HUES6 (cell line): Measurements from ENCODE around the gene RALGPS2.

Experiments
- H3K27ac ChIP-seq: 2 replicates; pipeline ENCODE4 v1.7.0; 2013; ENCODE audit warnings: low read depth, mild to moderate bottlenecking, low read length, inconsistent platforms
- H3K27me3 ChIP-seq: 2 replicates; pipeline ENCODE4 v1.6.1; 2013; ENCODE audit warnings: low read length; ENCODE audit not compliant: control insufficient read depth, insufficient read depth
- H3K36me3 ChIP-seq: 2 replicates; pipeline ENCODE4 v1.6.1; 2013; ENCODE audit warnings: low read length; ENCODE audit not compliant: control insufficient read depth, insufficient read depth
- H3K4me1 ChIP-seq: 2 replicates; pipeline ENCODE4 v1.6.1; 2013; ENCODE audit warnings: low read length; ENCODE audit not compliant: control insufficient read depth, insufficient read depth
- H3K4me3 ChIP-seq: 2 replicates; pipeline ENCODE4 v1.5.1; 2013; ENCODE audit warnings: low read depth, low read length
- H3K9ac ChIP-seq: one replicate; pipeline ENCODE4 v1.6.1; 2013; ENCODE audit warnings: mild to moderate bottlenecking, low read length
- H3K9me3 ChIP-seq: 2 replicates; pipeline ENCODE4 v1.6.1; 2013; ENCODE audit warnings: low read depth, low read length; ENCODE audit not compliant: control insufficient read depth, insufficient read depth

RALGPS2 gene

DNA sequence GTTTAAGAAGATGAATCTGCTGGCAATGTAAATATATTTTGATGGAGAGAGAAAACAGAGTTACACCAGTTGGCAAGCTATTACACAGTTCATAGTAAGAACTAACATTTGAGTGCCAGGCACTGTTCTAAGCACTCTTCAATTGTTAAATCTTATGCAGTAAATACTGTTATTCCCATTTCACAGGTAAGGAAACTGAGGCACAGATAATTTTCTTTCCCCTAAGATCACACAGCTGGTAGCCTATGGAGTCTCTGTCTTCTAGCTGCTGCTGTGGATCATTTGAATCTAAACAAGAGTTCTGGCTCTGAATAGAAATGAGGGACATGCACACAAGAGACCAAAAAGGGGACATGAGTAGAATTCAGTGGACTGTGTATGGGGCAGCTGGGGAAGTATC lies 137.8 kb downstream of the RALGPS2 start:
- Histone ChIP-seq H3K9ac (no peak overlapping the region), H3K4me3 (no peak overlapping the region), H3K4me1 (no peaks in the 10 kb centered on the region), H3K27ac (no peak overlapping the region), H3K9me3 (no peaks in the 10 kb centered on the region), H3K27me3 (no peaks in the 10 kb centered on the region), H3K36me3 (peaks cover 3% of the 10 kb centered on the region; the same call in 1 of the 2 replicates)

GRCh38 chr1:178864326-178864725 lies 139.3 kb downstream of the RALGPS2 start:
- peaks cover 3% of the 10 kb centered on the region; the same call in 1 of the 2 replicates for H3K36me3 ChIP-seq
- H3K27ac ChIP-seq = no peak overlapping the region
- no peak overlapping the region for H3K9ac ChIP-seq
- no peak overlapping the region for H3K4me3 ChIP-seq
- peaks cover 12% of the 10 kb centered on the region for H3K4me1 ChIP-seq
- H3K27me3 ChIP-seq = no peaks in the 10 kb centered on the region
- H3K9me3 ChIP-seq = no peaks in the 10 kb centered on the region

- Histone ChIP-seq H3K9ac (no peak overlapping the region), H3K9me3 (no peaks in the 10 kb centered on the region), H3K4me3 (no peak overlapping the region), H3K27ac (no peak overlapping the region), H3K4me1 (peaks cover 33% of the 10 kb centered on the region), H3K36me3 (peaks cover 3% of the 10 kb centered on the region; the same call in 1 of the 2 replicates), H3K27me3 (no peaks in the 10 kb centered on the region)
These were observed 142.6 kb downstream of the RALGPS2 start for GRCh38 chr1:178867670-178868069.

- no peak overlapping the region for H3K9ac ChIP-seq
- H3K27ac ChIP-seq = peak overlapping the region; percentile 7; the same call in 1 of the 2 replicates
- H3K9me3 ChIP-seq = no peaks in the 10 kb centered on the region
- no peaks in the 10 kb centered on the region for H3K27me3 ChIP-seq
- no peak overlapping the region for H3K4me3 ChIP-seq
- H3K36me3 ChIP-seq = peaks cover 3% of the 10 kb centered on the region; the same call in 1 of the 2 replicates
- H3K4me1 ChIP-seq = peaks cover 33% of the 10 kb centered on the region
These were observed 143.7 kb downstream of the RALGPS2 start for GRCh38 chr1:178868706-178869105.

GRCh38 chr1:178869119-178869697 lies 144.2 kb downstream of the RALGPS2 start:
- H3K4me3 ChIP-seq = no peak overlapping the region
- H3K4me1 ChIP-seq = peaks cover 33% of the 10 kb centered on the region
- no peaks in the 10 kb centered on the region for H3K27me3 ChIP-seq
- H3K9ac ChIP-seq = no peak overlapping the region
- no peaks in the 10 kb centered on the region for H3K9me3 ChIP-seq
- H3K27ac ChIP-seq = 0 out of 2 replicates have a peak overlapping the region, but pooled peaks have one; percentile 7
- peaks cover 3% of the 10 kb centered on the region; the same call in 1 of the 2 replicates for H3K36me3 ChIP-seq

GRCh38 chr1:178870221-178870620 lies 145.2 kb downstream of the RALGPS2 start:
- peaks cover 33% of the 10 kb centered on the region for H3K4me1 ChIP-seq
- no peaks in the 10 kb centered on the region for H3K27me3 ChIP-seq
- no peak overlapping the region for H3K27ac ChIP-seq
- H3K9ac ChIP-seq = no peak overlapping the region
- H3K36me3 ChIP-seq = peaks cover 2% of the 10 kb centered on the region; the same call in 1 of the 2 replicates
- H3K9me3 ChIP-seq = no peaks in the 10 kb centered on the region
- no peak overlapping the region for H3K4me3 ChIP-seq

DNA sequence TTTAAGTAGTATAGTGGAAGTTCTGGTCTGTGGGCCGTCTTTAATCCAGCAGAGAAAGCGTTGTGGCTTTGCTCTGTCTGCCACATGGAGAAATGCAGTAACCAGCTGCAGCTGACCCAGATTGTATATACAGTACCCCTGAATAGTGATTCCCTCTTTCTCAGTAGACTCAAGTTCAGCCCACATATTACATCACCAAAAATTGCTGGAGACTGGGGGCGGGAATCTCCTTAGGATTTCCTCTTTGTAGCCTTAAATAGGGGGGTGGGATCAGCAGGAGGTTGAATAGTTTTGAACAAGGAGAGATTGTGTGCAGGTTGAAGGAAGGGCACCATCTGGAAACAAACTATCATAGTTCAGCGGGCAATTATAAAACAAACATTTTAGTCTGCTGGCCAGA lies 145.9 kb downstream of the RALGPS2 start, which contains the start of gene ANGPTL1:
Gene ANGPTL1 (minus strand): TSS at position 134 of the 400 bp plus-strand sequence. CDS start 5,301 bp downstream, outside the sequence.
- no peaks in the 10 kb centered on the region for H3K27me3 ChIP-seq
- no peak within 1 kb of the TSS for H3K27ac ChIP-seq
- no peaks in the 10 kb centered on the region for H3K9me3 ChIP-seq
- H3K4me1 ChIP-seq = peaks cover 33% of the 10 kb centered on the region
- H3K9ac ChIP-seq = no peak within 1 kb of the TSS
- H3K36me3 ChIP-seq = no peaks in the 10 kb centered on the region
- H3K4me3 ChIP-seq = no peak within 1 kb of the TSS

DNA sequence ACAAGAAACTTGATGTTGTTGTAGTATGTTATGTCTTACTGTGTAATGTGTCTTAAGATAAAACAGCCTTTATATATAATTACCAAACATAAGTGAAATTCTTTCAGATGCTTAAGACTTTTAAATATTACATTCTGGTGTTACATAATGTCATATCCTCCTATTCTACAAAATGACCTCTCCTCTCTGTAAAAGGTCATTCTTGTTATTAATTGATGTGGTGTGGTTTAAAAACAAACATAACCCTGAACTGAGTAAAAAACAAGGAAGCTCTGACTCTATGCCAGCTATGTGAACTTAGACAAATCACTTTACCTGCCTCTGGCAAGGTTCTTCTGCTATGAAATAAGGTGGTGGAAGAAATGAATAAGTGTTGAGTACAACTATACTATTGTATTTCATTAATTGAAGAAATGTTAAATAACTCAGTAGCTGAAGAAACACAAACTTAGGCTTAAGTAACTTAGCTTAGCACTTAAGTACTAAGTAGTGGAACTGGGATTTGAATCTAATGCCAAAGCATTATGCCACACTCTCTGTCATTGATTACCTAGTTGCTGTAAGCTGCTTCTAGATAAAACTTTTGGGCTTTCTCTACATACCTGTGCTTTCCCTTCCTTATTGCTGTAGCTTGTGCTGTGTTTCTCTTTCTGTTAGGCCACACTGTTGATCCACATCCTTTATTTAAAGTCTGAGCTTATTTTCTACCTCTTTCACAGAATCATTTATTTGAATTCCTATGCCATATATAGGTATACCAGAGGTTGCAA lies 146.7 kb downstream of the RALGPS2 start:
- Histone ChIP-seq H3K27me3 (no peaks in the 10 kb centered on the region), H3K27ac (no peak overlapping the region), H3K9me3 (no peaks in the 10 kb centered on the region), H3K9ac (no peak overlapping the region), H3K4me3 (no peak overlapping the region), H3K4me1 (peaks cover 33% of the 10 kb centered on the region), H3K36me3 (no peaks in the 10 kb centered on the region)

DNA sequence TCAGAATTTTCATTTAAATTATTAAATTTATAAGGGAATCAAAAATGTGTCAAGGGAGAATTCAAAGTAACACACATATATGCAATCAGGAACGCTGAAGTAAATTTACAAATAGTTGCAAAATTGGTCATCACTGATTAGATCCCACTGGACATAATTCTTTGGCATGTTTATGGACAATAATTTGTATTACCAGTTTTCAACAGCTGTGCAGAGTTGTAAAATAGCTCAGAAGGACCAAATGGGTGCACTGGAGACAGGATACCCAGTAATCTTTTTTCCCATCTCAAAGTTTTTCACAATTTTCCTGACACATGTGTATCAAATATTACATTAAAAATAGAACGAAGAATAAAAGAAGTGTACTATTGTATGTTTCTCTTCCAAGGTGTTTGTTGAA lies 149.9 kb downstream of the RALGPS2 start:
- no peak overlapping the region for H3K9ac ChIP-seq
- H3K9me3 ChIP-seq = no peaks in the 10 kb centered on the region
- H3K4me1 ChIP-seq = peaks cover 15% of the 10 kb centered on the region
- no peak overlapping the region for H3K4me3 ChIP-seq
- H3K36me3 ChIP-seq = no peaks in the 10 kb centered on the region
- no peak overlapping the region for H3K27ac ChIP-seq
- H3K27me3 ChIP-seq = no peaks in the 10 kb centered on the region

GRCh38 chr1:178875936-178876335 lies 150.9 kb downstream of the RALGPS2 start:
- H3K9me3 ChIP-seq = no peaks in the 10 kb centered on the region
- peaks cover 7% of the 10 kb centered on the region for H3K4me1 ChIP-seq
- H3K9ac ChIP-seq = no peak overlapping the region
- H3K27ac ChIP-seq = no peak overlapping the region
- H3K27me3 ChIP-seq = no peaks in the 10 kb centered on the region
- H3K36me3 ChIP-seq = no peaks in the 10 kb centered on the region
- no peak overlapping the region for H3K4me3 ChIP-seq

- no peaks in the 10 kb centered on the region for H3K36me3 ChIP-seq
- H3K27ac ChIP-seq = no peak overlapping the region
- no peak overlapping the region for H3K4me3 ChIP-seq
- H3K9ac ChIP-seq = no peak overlapping the region
- no peaks in the 10 kb centered on the region for H3K4me1 ChIP-seq
- no peaks in the 10 kb centered on the region for H3K27me3 ChIP-seq
- no peaks in the 10 kb centered on the region for H3K9me3 ChIP-seq
These were observed 152.9 kb downstream of the RALGPS2 start for GRCh38 chr1:178877896-178878295.
